SKM-1 treated with dmso at 0.1 percent for 144 hours (cell line): ENCODE measurements around the gene CCN5.
"Not testable (repeated sequence)": the region's sequence is repeated elsewhere in the genome, so short reads cannot be mapped to it uniquely, and the experiment has no call there.

Experiments used
- DNase-seq: peaks from one replicate; lab custom pipeline; 2025; ENCODE audit not compliant: unreplicated experiment; lab: John Stamatoyannopoulos, UW

The CCN5 gene

DNA sequence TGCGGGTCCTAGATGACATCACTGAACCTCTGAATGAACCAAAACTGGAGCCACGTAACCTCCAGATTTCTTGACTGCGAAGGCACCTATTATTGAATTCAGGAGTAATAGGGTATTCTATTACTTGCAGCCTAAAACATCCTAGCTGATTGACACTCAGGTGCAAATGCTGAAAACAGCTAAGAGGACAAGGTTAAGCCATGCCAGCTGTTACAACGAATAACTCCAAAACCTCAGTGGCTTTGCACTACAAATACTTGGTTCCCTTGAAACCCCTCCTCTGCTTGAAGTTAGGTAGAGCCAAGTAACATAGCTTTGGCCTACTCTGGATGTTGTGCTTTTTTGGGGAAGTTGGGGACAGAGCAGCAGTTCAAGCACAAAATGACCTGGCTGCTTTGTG is 21.0 kb upstream of the CCN5 start:
- DNase-seq, result no peak

- no peak for DNase-seq
Observed at GRCh38 chr20:44695295-44695673, 19.9 kb upstream of the CCN5 start.

GRCh38 chr20:44695674-44696300 is 19.4 kb upstream of the CCN5 start:
- no peak for DNase-seq

DNA sequence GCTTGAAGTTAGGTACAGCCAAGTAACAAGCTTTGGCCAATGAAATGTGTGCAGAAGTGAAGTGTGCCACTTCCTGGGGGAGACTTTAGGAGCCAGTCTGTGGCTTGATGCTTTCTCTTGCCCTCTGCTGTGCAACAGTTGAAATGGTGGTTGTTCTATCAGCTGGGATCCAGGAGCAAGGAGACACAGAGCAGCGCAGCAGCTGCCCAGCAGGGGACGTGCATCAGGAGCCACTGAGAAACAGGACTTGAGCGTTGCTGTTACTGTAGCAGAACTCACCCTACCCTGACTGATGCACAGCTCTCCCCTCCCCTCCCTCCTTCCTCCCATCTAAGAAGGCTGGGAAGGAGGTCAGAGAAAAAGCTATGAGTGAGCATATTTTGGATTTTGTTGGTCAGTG is 18.9 kb upstream of the CCN5 start:
- no peak for DNase-seq

DNA sequence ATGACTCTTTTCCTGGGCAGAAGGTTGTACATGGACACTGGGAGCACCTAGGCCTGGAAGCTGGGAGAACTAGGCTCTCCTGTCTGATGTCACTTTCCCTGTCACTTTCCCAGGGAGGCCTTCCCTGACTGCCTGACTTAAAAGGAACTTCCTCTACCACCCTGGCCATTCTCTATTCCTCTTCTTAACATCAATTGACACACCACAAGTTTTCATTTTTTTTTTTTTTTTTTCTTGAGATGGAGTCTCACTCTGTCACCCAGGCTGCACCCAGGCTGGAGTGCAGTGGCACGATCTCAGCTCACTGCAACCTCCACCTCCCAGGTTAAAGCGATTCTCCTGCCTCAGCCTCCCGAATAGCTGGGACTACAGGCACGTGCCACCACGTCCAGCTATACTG is 18.1 kb upstream of the CCN5 start:
- DNase-seq, result not testable (repeated sequence)

GRCh38 chr20:44698351-44698750 is 16.8 kb upstream of the CCN5 start:
- DNase-seq, result no peak

DNA sequence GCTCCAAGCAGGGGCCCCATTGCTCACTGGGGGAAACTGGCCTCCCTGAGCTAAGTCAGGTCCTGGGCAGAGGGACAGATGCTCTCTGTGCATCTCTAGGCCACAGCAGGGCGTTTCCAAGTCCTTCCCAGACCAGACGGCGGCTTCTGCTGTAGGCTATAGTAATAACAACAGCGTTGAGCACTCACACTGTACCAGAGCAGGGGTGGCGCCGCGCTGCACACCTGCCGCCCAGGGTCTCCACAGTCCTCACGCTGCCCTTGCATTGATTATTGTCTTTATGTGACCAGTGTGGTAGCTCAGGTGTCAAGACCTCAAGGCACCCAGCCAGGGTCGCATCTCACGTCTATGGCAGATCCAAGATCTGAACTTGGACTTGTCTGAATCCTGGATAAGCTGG is 14.9 kb upstream of the CCN5 start:
- no peak for DNase-seq

- DNase-seq, result no peak
Observed at GRCh38 chr20:44701118-44701857, 13.9 kb upstream of the CCN5 start.

DNA sequence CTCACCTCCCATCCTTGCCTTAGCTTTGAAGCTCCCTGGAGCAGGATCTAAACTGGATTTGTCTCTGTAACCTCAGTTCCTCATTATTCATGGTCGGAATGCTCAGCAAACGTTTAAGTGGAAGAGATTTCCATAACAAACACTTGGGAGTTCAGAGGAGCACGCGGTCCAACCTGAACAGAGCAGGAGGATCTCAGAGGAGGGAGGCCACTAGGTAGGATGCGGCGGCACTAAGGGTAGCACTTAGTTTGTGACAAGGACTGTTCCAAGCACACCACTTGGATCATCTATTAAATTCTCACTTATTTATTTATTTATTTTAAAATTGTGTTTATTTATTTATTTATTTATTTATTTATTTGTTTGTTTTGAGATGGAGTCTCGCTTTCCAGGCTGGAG is 13.3 kb upstream of the CCN5 start:
- no peak for DNase-seq

DNA sequence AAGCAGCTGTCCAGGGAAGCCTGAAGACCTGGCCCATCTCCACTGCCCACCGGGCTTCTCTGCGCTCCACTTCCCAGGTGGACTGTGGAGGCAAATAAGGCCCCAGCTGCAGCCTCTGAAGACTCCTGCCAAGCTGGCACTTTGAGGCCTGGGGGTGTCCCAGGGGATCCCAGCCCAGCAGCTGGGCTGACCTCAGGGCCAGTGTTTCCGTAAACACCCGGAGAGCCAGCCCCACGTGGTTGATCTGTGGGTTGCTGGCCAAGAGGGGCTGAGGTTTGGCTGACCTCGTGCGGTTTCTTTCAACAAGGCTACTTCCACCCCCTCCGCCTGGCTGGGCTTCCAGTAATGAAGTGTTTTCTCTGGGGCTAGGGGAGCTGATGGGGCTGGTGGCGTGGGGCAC is 12.4 kb upstream of the CCN5 start:
- DNase-seq, result peak; percentile 11

DNA sequence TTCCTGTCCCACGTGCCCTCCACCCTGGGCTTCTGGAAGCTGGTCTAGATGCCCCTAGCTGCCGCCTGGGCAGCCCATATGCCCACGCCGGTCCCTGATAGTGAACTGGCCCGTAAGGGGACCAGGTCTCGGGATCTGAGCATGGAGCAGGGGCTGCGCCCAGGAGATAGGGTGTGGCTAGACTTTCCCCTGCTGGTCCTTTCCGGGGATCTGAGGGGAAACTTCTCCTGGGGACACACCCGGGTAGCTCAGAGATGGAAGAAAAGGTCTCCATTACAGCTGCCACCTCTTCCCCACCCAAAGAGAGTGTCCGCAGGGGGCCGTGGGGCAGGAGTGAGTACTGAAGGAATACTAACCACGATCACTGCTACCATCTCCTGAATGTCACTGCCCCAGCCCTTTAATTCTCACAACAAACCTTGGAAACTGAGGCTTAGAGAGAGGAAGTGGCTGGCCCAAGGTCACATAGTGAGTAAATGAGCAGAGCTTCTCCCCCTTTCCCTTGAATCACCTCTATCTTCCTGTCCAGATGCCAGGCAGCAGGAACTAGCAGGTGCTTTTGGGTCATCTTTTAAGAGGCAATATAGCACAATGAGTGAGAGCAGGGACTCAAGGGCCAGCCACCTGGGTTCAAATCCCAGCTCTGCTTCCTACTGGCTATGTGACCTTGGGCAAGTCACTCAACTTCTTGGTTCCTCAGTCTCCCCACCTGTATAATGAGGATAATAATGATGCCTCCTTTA is 11.8 kb upstream of the CCN5 start:
- no peak for DNase-seq

DNA sequence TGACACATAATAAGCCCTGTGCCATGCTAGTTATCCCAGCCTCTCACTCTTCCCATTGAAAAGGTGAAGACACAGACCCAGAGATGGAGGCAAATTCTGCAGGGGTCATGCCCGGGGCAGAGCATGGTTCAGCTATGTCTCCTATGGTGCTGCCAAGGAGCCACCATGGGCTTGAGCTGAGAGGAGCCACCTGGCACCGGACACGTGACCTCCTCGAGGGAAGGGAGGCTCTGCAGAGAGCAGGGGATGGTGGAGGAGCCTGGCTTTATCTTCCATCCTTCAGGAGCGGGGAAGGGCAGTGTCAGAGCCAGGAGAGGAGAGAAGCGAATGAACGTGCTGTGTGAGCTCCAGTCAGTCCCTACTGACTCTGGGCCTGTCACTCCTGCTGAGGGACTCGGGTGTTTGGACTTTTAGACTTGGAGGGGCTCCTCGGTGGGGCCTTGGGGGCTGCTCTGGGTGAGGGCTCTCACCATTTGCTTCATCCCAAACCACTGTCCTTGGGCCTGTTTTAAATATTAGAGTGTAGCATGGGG is 11.1 kb upstream of the CCN5 start:
- DNase-seq, result no peak

GRCh38 chr20:44704551-44704971 is 10.6 kb upstream of the CCN5 start:
- DNase-seq, result no peak

- no peak for DNase-seq
Observed at GRCh38 chr20:44705364-44706094, 9.6 kb upstream of the CCN5 start.

DNA sequence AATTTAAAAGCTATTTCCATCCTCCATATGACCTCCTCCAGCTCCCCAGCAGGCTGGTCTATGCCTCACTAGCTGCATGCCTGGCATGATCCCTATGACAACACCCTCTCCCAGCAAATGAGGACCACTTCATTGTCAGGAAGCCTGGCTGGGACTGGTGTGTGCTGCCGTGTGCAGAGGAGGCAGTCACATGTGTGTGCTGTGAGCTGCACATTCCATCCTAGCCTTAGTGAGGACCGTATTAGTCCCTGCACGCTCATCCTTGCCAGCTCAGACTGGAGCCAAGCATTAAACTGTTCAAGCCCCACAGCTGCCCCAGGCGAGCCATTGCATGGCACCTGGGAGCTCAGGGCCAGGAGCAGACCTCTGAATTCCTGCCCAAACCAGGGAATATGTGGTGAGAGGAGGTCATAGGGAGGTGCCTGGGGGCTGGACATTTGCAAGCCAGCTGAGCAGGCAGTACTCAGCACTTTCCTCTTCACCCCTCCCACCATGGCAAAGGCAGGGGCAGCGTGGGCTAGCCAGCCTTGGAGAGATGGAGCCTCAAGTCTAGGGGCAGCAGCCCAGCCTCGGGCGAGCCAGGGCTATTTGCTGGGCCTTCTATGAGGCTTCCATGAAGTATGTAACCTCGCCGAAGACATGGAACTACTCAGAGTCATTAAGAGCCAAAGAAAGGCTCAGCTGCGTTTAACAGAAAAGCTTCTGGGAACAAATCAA is 8.7 kb upstream of the CCN5 start:
- no peak for DNase-seq

- DNase-seq, result no peak
Observed at GRCh38 chr20:44707018-44707579, 8.1 kb upstream of the CCN5 start.

GRCh38 chr20:44709380-44709779 is 5.8 kb upstream of the CCN5 start:
- no peak for DNase-seq

DNA sequence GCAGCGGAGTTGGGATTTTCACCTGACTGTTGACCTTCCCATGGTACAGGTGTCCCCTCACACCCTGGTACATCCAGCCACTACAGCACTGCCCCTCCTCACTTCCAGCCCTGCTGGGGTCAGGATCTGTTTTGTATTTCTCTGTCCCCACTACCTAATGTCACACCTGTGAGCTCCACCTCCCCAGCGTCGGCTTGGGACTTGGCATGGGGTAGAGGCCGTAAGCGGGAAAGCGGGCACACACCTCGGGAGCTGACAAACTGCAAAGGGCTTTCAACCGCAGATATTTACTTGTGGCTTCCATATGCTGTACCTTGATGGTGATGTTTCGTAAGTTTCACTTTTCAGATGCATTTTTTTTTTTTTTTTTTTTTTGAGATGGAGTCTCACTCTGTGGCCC is 5.4 kb upstream of the CCN5 start:
- DNase-seq, result no peak

DNA sequence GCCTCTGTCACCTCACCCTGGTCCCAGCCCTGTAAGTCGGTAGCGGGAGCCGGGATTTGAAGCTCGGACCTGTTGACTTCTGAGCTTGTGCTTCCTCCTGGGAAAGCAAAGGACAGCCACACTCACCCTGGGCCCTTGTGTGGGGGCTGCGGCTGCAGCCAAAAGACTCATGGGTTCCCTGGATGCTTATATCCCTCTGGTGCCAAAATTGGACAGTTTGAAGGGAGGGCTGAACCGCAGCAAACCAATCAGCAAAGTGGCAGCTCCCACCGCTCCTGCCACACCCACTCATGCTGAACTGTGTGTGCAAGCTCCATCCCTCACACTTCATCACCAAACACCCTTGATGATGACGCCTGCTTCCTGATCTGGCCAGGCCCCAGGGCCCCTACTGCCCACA is 3.9 kb upstream of the CCN5 start:
- no peak for DNase-seq

- DNase-seq, result no peak
Observed at GRCh38 chr20:44714102-44714700, 968 bp upstream of the CCN5 start.
